ENCODE data around the gene ITLN2. TPM values are rescaled to one million over a fixed set of nuclear protein-coding genes. Genes with fewer than 3 reads are reported as not detected.
"Not testable (repeated sequence)": the region's sequence is repeated elsewhere in the genome, so short reads cannot be mapped to it uniquely, and the experiment has no call there.

The ITLN2 gene
- total RNA-seq, 4 donors from 2014 or later: 6.4 to 58.9 (median 30.3) TPM; not detected in 1

DNA sequence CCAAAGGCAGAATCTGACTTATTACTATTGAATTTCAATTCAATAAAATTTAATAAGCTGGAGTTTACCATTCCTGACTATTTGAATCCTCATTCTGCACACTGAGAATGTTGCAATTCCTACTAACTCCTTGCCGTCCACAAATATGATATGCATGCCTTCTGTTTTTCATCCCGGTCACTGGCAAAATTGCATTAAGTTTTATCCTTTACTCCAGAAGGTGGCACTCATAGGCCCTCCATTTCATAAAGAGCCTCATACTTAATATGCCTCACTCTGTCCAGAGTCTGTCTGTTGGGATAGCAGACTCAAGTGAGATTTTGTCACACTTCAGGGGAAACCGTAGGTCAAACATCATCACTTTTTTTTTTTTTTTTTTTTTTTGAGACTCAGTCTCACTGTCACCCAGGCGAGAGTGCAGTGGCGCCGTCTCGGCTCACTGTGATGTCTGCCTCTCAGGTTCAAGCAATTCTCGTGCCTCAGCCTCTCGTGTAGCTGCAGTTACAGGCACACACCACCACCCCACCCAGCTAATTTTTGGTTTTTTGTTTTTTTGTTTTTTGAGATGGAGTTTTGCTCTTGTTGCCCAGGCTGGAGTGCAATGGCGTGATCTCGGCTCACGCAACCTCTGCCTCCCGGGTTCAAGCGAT, 39.1 kb upstream of the ITLN2 start:
- TF ChIP-seq, protein P1, sequence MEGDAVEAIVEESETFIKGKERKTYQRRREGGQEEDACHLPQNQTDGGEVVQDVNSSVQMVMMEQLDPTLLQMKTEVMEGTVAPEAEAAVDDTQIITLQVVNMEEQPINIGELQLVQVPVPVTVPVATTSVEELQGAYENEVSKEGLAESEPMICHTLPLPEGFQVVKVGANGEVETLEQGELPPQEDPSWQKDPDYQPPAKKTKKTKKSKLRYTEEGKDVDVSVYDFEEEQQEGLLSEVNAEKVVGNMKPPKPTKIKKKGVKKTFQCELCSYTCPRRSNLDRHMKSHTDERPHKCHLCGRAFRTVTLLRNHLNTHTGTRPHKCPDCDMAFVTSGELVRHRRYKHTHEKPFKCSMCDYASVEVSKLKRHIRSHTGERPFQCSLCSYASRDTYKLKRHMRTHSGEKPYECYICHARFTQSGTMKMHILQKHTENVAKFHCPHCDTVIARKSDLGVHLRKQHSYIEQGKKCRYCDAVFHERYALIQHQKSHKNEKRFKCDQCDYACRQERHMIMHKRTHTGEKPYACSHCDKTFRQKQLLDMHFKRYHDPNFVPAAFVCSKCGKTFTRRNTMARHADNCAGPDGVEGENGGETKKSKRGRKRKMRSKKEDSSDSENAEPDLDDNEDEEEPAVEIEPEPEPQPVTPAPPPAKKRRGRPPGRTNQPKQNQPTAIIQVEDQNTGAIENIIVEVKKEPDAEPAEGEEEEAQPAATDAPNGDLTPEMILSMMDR (IDR thresholded peaks at IDR 0.05): peak in 1 of 3 donors; percentile 41
- ATAC-seq (ENCODE audit: low FRiP score) (peak; percentile 64), DNase-seq (ENCODE audit: low spot score) (no peak)

DNA sequence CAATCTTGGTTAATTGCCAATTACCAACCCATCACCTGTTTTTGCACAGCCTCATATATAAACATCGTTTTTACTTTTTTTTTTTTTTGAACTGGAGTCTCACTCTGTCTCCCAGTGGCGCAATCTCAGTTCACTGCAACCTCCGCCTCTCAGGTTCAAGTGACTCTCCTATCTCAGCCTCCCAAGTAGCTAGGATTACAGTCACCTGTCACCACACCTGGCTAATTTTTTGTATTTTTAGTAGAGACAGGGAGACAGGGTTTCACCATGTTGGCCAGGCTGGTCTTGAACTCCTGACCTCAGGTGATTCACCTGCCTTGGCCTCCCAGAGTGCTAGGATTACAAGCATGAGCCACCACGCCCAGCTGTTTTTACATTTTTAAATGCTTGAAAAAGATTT, 37.4 kb upstream of the ITLN2 start:
- ATAC-seq (ENCODE audit: low FRiP score); DNase-seq (ENCODE audit: low spot score): not testable (repeated sequence)

DNA sequence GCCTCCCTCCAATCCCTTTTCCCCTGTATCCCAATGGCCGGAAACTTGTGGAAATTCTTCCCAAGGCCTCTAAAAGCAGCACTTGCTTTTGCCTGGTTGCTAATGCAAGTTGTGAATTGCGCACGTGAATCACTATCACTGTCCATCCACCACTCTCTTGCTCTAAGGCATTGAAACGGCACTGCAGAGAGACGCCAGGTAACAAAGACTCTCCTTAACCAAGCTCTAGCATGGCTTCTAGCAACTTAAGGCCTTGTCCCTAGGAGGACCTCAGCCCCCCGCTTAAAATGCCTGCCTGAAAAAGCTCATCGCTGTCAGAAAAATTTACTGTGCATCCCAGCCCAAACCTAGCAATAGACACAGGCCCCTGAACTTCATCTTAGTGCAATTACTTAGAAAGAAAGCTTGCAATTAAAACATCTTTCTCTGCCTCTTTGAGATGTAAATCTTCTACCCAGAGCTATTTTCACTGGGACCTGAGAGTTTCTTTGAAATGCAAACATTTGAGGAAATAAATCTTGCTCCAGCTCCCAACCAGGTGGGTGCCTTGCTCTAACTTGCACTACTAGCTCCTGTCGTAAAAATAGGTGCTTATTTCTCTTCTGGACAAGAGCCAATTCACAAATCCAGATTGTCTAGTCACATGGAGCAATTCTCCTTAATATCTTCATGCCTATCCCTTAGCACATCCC, 32.9 kb upstream of the ITLN2 start:
- ATAC-seq (ENCODE audit: low FRiP score): no peak
- no peak for DNase-seq (ENCODE audit: low spot score)
- TF ChIP-seq, protein P1 (IDR thresholded peaks at IDR 0.05): no peak

DNA sequence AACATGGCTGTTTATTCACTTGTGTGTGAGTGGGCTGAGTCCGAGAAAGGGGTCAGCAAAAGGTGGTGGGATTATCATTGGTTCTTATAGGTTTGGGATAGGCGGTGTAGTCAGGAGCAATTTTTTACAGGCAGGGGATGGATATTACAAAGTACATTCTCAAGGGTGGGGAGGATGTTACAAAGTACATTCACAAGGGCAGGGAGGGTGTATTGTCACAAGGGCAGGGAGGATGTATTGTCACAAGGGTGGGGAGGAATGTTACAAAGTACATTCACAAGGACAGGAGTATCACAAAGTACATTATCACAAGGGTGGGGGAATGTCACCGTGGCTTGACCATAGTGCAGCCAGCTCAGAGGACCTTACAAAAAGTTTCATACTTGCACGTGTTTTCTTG, 31.1 kb upstream of the ITLN2 start:
- DNase-seq (ENCODE audit: low spot score) (no peak), ATAC-seq (ENCODE audit: low FRiP score) (no peak)
- TF ChIP-seq, protein P1 (IDR thresholded peaks at IDR 0.05): no peak

DNA sequence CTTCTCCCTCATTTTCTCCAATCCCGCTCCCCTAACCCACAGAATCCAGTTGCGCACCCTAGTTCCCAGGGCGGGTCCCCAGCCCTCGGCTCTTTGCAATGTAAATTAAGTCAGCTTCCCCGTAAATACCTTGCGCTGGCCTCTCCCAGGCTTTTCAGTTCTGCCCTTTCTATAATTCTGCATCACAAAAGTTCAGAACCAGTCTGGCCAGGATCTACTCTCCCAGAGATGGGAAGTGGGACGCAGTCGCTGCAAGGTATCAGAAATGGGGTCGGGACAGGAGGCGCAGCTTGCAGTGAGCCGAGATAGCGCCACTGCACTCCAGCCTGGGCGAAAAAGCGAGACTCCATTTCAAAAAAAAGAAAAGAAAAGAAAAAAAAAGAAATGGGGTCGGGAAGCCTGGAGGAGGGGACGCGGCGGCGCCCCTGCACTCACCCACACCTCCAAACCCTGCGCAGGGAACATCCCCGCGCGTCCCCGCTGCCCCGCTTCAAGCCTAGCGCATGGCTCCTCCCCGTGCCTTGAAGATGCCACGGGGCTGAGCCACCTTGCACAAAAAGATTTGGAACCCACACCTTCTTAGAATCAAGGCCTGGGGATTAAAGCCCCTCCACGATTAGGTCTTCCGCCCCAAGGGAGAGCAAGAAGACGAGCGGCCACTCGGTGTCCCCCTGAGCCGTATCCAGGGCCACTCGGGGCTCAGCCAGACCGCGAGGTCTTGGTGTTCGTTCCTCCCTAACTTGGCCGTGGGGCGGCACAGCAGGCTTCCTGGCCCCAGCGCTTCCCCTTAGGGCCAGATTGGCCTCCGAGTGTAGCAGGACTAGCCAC, 27.2 kb upstream of the ITLN2 start:
- DNase-seq (ENCODE audit: low spot score) (no peak), ATAC-seq (ENCODE audit: low FRiP score) (no peak)
- TF ChIP-seq, protein P1 (IDR thresholded peaks at IDR 0.05): no peak

DNA sequence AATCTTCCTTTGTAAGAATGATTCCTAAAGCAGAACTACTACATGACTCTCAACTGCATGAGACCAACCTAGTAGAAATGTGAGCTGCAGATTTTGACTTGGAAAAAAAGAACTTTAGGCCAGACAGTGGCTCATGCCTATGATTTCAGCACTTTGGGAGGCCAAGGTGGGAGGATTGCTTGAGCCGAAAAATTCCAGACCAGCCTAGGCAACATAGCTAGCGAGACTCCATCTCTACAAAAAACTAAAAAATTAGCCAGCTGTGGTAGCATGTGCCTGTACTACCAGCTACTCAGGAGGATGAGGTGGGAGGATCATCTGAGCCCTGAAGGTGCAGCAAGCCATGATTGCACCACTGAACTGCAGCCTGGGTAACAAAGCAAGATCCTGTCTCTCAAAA, 24.7 kb upstream of the ITLN2 start:
- TF ChIP-seq, protein P1 (IDR thresholded peaks at IDR 0.05): no peak

DNA sequence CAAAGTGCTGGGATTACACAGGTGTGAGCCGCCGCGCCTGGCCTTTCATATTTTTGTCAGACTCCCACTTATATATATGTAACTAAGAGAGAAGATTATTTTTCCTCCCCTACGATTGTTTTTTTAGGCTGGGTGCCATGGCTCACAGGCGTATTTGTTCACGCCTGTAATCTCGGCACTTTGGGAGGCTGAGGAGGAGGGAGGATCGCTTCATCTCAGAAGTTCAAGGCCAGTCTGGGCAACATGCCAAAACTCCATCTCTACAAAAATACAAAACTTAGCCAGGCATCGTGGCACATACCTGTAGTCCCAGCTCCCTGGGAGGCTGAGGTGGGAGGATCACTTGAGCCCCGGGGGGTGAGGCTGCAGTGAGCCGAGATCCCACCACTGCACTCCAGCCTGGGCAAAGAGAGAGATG, 23.9 kb upstream of the ITLN2 start:
- DNase-seq (ENCODE audit: low spot score): no peak
- no peak for ATAC-seq (ENCODE audit: low FRiP score)
- TF ChIP-seq, protein P1 (IDR thresholded peaks at IDR 0.05): no peak

More for the DNA sequence above, 24.7 kb upstream of the ITLN2 start:
- ATAC-seq (ENCODE audit: low FRiP score) (no peak), DNase-seq (ENCODE audit: low spot score) (no peak)
